HG03064 (cell line): ENCODE data around the gene TRPC6.
"Not testable (repeated sequence)": the region's sequence is repeated elsewhere in the genome, so short reads cannot be mapped to it uniquely, and the experiment has no call there.

Source experiments
- ATAC-seq: cut with Tn5 transposase; IDR thresholded peaks from one replicate; pipeline ENCODE4 v1.9.1; 2021; ENCODE audit warnings: low read depth; ENCODE audit not compliant: unreplicated experiment

Gene TRPC6

GRCh38 chr11:101523634-101524260 lies 60.1 kb downstream of the TRPC6 start:
- no peak for ATAC-seq

DNA sequence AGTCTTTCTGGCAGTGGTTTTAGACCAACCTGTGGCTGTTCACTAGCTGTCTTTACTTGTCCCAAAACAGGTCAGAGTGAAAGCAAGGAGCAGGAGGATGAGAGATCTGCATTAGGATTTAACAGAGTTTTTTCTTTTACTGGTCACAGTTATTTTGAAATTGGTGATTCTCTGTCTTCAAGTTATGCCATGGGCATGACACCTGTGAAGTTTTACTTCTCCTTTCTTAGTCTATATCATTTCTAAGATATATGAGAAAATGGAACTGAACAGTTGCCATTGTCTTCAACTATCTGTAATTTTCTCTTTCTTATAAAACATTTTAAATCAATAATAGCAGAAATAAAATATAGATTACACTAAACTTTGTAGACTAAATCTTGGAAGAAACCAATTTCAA lies 60.6 kb downstream of the TRPC6 start:
- ATAC-seq = no peak

DNA sequence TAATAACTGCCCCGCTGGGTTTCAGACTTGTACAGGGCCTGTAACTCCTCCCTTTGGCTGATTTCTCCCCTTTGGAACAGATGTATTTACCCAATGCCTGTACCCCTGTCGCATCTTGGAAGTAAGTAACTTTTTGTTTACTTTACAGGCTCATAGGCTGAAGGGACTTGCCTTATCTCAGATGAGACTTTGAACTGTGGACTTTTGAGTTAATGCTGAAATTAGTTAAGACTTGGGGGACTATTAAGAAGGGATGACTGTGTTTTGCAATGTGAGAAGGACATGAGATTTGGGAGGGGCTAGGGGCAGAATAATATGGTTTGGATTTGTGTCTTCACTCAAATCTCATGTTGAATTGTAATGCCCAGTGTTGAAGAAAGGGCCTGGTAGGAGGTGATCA lies 62.0 kb downstream of the TRPC6 start:
- no peak for ATAC-seq

DNA sequence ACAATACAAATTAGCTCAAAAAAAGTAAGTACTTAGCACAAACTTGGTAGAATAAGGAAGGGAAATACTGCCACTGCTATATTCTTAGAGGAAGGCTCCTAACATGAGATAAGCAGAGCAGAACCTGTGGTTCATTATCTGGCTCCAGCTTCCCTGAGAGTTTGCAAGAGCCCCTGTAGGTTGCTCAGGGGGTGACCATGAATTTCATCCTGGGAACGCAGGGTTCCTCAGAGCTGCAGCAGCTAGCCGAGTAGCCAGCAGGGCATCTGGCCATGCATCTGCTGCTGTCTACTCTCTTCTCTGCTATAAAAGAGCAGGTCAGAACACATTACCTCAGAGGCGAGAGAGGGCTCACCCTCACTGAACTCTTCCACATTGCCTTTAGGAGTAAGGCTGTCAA lies 67.3 kb downstream of the TRPC6 start:
- no peak for ATAC-seq

DNA sequence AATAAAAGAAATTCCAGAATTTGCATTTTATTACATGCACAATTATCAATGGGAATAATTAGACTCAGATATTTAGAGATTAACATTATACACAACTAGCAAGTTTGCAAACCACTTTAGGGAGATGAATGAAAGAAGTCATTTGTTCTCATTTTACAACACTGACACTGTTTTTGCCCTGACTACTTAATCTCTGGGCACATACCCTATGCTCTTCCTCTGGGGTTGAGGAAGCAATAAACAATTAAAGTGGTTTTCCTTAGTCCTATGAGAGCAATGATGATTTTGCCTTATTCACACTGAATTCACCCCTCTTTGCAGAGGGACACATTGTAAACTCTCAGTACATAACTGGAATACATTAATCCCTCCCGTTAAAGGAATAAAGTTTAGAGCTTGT lies 72.7 kb downstream of the TRPC6 start:
- no peak for ATAC-seq

GRCh38 chr11:101510591-101510990 lies 73.2 kb downstream of the TRPC6 start:
- ATAC-seq = no peak

DNA sequence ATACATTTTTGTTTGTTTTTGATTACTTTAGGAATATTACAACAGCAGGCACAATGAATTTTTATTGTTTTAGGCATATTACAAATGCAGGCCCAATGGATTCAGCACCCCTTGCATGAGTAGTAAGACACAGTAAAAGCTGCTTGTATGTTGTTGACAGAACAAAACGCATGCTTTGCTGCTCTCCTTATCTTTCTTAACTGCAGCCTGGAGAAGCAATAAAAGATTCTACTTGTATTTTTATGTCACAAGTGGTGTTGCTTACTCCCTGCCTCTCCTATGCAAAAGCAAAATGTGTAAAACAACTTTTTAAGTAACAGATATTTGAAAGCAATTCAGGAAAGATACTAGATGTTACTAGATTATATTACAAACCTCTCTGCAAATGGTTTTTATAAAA lies 73.9 kb downstream of the TRPC6 start:
- no peak for ATAC-seq

DNA sequence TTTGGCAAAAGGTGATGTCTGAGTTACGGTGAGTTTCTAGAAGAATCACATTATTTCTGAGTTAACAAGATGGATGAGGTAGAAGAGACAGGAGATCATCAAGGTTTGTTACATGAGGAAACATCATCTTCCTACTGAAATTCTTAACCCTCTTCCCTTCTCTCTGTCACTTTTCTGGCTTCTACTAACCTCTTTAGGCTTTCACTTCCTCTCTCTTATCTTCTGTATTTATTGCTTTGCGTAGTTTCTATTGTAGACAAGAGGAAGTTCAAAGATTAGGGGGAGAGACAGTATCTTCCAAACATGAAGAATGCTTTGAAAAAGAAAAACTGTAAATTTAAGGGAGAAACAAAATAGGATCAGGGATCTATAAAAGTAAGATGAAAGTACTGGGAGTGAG lies 75.4 kb downstream of the TRPC6 start:
- no peak for ATAC-seq

GRCh38 chr11:101498891-101499290 lies 84.9 kb downstream of the TRPC6 start:
- ATAC-seq = no peak

DNA sequence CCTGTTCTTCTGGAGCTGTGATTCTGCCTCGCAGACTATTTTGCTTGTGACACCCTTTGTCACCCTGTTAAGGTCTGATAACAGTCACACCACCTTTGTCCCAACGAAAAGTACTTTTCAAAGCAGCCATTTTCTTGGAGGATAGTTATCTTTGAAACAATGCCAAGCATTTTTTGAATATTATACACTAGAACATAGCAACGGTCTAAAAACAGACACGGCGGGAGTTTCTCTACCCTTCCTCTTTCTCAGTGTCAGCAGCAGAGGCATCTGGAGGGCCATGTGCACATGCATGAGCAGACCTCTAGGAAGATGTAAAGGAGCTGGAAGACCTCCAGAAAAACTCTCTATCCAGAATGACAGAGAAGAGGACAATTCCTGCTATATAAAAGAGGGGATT lies 86.5 kb downstream of the TRPC6 start:
- ATAC-seq = no peak

GRCh38 chr11:101487775-101488174 lies 96.0 kb downstream of the TRPC6 start:
- ATAC-seq = no peak

- no peak for ATAC-seq
Measured at GRCh38 chr11:101482556-101483124, 101.2 kb downstream of the TRPC6 start.

- no peak for ATAC-seq
Measured at GRCh38 chr11:101478587-101479369, 105.0 kb downstream of the TRPC6 start.

DNA sequence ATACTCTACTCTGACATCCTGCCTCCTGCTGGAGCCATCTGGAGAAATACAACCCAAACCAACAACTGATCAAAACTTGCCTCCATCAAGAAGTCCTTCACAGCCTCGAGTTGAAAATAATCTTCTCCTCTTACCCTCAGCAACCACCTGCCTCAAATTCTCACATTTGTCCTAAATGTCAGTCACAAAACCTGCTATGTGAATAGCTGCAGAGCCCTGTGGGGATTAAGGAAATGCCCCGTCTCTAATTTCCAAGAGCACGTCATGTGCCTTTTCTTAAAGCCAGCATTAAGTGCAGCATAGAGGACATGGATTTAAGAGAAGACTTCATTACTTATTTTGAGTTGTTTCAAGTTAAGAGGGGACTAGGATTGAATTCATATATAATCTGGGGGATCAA lies 105.9 kb downstream of the TRPC6 start:
- ATAC-seq = no peak

DNA sequence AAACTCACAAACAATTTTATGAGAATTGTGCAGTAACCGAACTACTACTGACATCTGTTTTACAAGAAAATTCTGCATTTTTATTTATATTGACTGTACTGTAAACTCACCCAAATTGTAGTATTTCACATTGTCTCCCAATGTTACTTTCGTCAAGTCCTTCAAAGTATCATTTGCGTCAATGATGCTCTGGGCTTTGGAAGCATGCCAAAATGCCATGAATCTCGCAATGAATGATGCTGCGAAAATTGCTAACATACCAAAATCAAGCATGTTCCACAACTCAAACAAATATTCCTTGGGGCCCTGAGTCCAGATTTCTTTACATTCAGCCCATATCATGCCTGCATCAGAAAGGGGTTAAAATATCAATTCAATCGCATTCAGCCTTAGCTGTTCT lies 107.6 kb downstream of the TRPC6 start:
- no peak for ATAC-seq

GRCh38 chr11:101475699-101476098 lies 108.1 kb downstream of the TRPC6 start:
- no peak for ATAC-seq

DNA sequence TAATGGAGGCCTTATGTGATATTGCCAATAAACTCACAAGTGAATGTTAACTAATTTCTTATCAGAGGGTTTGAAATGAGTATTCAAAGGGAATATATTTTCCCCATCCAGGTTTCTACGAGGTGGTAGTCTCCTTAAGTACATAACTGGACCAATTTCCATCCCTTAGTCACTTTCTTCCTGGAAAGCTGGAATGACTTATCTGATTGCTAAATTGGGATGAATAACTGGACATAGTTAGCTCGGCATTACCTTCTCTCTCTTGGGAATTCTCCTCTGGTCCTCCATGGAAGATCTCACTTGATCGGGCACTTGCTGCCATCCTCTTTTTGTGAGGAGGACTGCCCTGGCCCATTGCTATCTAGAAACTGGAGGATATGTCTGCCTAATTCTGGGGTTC lies 109.1 kb downstream of the TRPC6 start:
- no peak for ATAC-seq

DNA sequence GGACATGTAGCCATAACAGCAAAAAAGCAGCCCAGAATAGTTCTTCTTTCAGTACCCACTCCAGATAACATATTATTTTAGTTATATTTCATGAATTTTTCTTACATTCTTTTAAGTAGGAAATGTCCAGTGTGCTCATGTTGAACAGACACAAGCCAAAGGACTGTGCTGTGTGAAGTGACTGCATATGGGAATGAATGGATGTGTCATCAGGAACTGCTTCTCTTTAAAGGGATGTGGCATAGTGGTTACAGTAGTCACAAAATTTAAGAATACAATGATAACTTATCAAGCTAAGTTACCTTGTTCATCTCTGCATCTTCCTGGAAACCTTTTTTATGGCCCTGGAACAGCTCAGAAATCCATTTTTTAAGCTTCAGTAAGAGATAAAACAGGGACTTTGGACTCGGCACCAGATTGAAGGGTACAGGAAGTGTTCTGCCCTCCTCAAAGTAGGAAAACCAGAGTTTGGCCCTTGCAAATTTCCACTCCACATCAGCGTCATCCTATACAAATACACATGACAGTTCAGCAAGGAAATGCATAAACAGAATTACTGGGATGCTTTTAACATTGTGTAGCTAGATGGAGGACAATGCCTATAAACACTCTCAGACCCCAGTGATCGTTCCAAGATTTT lies 112.8 kb downstream of the TRPC6 start:
- no peak for ATAC-seq

DNA sequence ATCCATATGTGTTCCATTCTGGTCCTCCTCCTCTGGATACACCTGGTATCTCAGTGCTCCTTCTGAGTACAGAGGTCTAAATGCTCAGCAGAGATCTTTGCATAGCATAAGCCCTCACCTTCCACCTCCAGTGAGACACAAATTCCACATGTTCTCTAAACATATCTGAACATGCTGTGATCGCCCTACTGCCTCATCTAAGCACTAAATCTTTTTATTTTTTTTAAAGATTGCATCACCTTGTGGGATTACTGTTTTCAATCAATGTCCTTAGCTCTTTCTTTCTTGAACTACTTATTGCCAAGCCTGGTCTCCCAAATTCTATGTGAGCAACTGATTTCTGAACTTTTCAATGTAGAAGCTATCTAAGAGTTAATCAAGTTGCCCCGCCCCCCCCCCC lies 113.4 kb downstream of the TRPC6 start:
- no peak for ATAC-seq

DNA sequence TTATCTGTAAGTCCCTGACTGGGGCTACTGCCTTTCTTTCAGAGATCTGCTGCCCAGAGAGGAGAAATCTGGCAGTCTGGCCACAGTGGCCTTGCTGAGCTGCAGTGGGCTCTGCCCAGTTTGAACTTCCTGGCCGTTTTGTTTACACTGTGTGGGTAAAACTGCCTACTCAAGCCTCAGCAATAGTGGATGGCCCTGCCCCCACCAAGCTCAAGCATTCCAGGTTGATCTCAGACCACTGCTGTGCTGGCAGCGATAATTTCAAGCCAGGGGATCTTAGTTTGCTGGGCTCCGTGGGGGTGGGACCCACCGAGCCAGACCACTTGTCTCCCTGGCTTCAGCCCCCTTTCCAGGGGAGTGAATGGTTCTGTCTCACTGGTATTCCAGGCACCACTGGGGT lies 117.5 kb downstream of the TRPC6 start:
- ATAC-seq = no peak

GRCh38 chr11:101464388-101464787 lies 119.4 kb downstream of the TRPC6 start:
- ATAC-seq = not testable (repeated sequence)

GRCh38 chr11:101459020-101459419 lies 124.8 kb downstream of the TRPC6 start:
- no peak for ATAC-seq
